Ishikawa (cell line): Measurements from ENCODE around the gene CRPPA.

Source experiments
- CEBPB ChIP-seq: IDR thresholded peaks from 2 replicates; pipeline ENCODE4 v1.6.1; 2012
- CREB1 ChIP-seq: IDR thresholded peaks from 2 replicates; pipeline ENCODE4 v1.6.1; 2012; ENCODE audit warnings: low read depth
- RAD21 ChIP-seq: IDR thresholded peaks from 2 replicates; pipeline ENCODE4 v1.6.1; 2012; ENCODE audit warnings: low read depth
- USF1 ChIP-seq: IDR thresholded peaks from 2 replicates; pipeline ENCODE4 v1.6.1; 2012

- TF ChIP-seq CREB1, result no peak
- no peak for TF ChIP-seq CEBPB
- TF ChIP-seq RAD21, result no peak
- no peak for TF ChIP-seq USF1
These were observed 6.8 kb upstream of the CRPPA start for GRCh38 chr7:16428182-16428581.
